Glomerular endothelial cell (primary cell): ENCODE data around the gene PHACTR3. TPM values are rescaled to one million over a fixed set of nuclear protein-coding genes. Genes with fewer than 3 reads are reported as not detected.
"Not testable (repeated sequence)": the region's sequence is repeated elsewhere in the genome, so short reads cannot be mapped to it uniquely, and the experiment has no call there.

Experiments used
- DNase-seq: peaks from one replicate; pipeline ENCODE4 v3.0.0-alpha.2; 2011; ENCODE audit warnings: low read depth, low spot score; ENCODE audit errors: extremely low read depth
- total RNA-seq: library from RNA; depleted of rRNA; stranded (reverse); fragments of >200 nt; gene quantifications from 2 replicates; pipeline ENCODE4 v1.2.3, GENCODE V29; 2015

The PHACTR3 gene
- total RNA-seq, 1 donor from 2014 or later = not detected

GRCh38 chr20:59618131-59618530, 13.8 kb downstream of the PHACTR3 start:
- DNase-seq = no peak

GRCh38 chr20:59618585-59618984, 14.2 kb downstream of the PHACTR3 start:
- not testable (repeated sequence) for DNase-seq

GRCh38 chr20:59620860-59621505, 16.6 kb downstream of the PHACTR3 start:
- DNase-seq = no peak

- no peak for DNase-seq
Measured at GRCh38 chr20:59622496-59622895, 18.2 kb downstream of the PHACTR3 start.

GRCh38 chr20:59623133-59623532, 18.8 kb downstream of the PHACTR3 start:
- no peak for DNase-seq

- no peak for DNase-seq
Measured at GRCh38 chr20:59623583-59623982, 19.2 kb downstream of the PHACTR3 start.

GRCh38 chr20:59624401-59624800, 20.1 kb downstream of the PHACTR3 start:
- DNase-seq = no peak

- DNase-seq = no peak
Measured at GRCh38 chr20:59625214-59625922, 21.0 kb downstream of the PHACTR3 start.

GRCh38 chr20:59627298-59627697, 23.0 kb downstream of the PHACTR3 start:
- DNase-seq = no peak

- no peak for DNase-seq
Measured at GRCh38 chr20:59628171-59628570, 23.8 kb downstream of the PHACTR3 start.

GRCh38 chr20:59629141-59630045, 25.1 kb downstream of the PHACTR3 start:
- no peak for DNase-seq

GRCh38 chr20:59630526-59630925, 26.2 kb downstream of the PHACTR3 start:
- no peak for DNase-seq

- DNase-seq = no peak
Measured at GRCh38 chr20:59631751-59632540, 27.6 kb downstream of the PHACTR3 start.

- DNase-seq = no peak
Measured at GRCh38 chr20:59632541-59633113, 28.3 kb downstream of the PHACTR3 start.

- DNase-seq = no peak
Measured at GRCh38 chr20:59633656-59634251, 29.4 kb downstream of the PHACTR3 start.

GRCh38 chr20:59634435-59635005, 30.2 kb downstream of the PHACTR3 start:
- no peak for DNase-seq

- no peak for DNase-seq
Measured at GRCh38 chr20:59636766-59637370, 32.5 kb downstream of the PHACTR3 start.

GRCh38 chr20:59640267-59640666, 35.9 kb downstream of the PHACTR3 start:
- no peak for DNase-seq

- no peak for DNase-seq
Measured at GRCh38 chr20:59643615-59644061, 39.3 kb downstream of the PHACTR3 start.
